ENCODE measurements around the gene MEGF9.

Gene MEGF9

GRCh38 chr9:120730654-120731514, 16.6 kb upstream of the MEGF9 start:
- DNase-seq (ENCODE audit: low read depth in 3 of 3): no peak

GRCh38 chr9:120729791-120730241, 15.5 kb upstream of the MEGF9 start:
- no peak for DNase-seq (ENCODE audit: low read depth in 3 of 3)

GRCh38 chr9:120726484-120726883, 12.2 kb upstream of the MEGF9 start:
- DNase-seq (ENCODE audit: low read depth in 3 of 3): no peak

GRCh38 chr9:120725907-120726306, 11.6 kb upstream of the MEGF9 start:
- no peak for DNase-seq (ENCODE audit: low read depth in 3 of 3)

GRCh38 chr9:120724757-120725400, 10.6 kb upstream of the MEGF9 start:
- no peak for DNase-seq (ENCODE audit: low read depth in 3 of 3)

- DNase-seq (ENCODE audit: low read depth in 3 of 3): no peak
Observed at GRCh38 chr9:120723565-120723964, 9.3 kb upstream of the MEGF9 start.

- DNase-seq (ENCODE audit: low read depth in 3 of 3): no peak
Observed at GRCh38 chr9:120720404-120720803, 6.1 kb upstream of the MEGF9 start.

GRCh38 chr9:120718316-120718715, 4.0 kb upstream of the MEGF9 start:
- no peak for DNase-seq (ENCODE audit: low read depth in 3 of 3)

- no peak for DNase-seq (ENCODE audit: low read depth in 3 of 3)
Observed at GRCh38 chr9:120717176-120717575, 2.9 kb upstream of the MEGF9 start.

GRCh38 chr9:120716483-120716882, 2.2 kb upstream of the MEGF9 start:
- no peak for DNase-seq (ENCODE audit: low read depth in 3 of 3)

- DNase-seq (ENCODE audit: low read depth in 3 of 3): no peak
Observed at GRCh38 chr9:120715389-120715924, 1.2 kb upstream of the MEGF9 start.

- DNase-seq (ENCODE audit: low read depth in 3 of 3): no peak
Observed at GRCh38 chr9:120714846-120715388, 647 bp upstream of the MEGF9 start.

GRCh38 chr9:120713257-120714087, 798 bp downstream of the MEGF9 start:
- peak in 1 of 3 experiments; percentile 6 for DNase-seq (ENCODE audit: low read depth in 3 of 3)

GRCh38 chr9:120712539-120713031, 1.7 kb downstream of the MEGF9 start:
- no peak for DNase-seq (ENCODE audit: low read depth in 3 of 3)

GRCh38 chr9:120711841-120712538, 2.3 kb downstream of the MEGF9 start:
- no peak for DNase-seq (ENCODE audit: low read depth in 3 of 3)

GRCh38 chr9:120711354-120711753, 2.9 kb downstream of the MEGF9 start:
- no peak for DNase-seq (ENCODE audit: low read depth in 3 of 3)

GRCh38 chr9:120710110-120710981, 3.9 kb downstream of the MEGF9 start:
- DNase-seq (ENCODE audit: low read depth in 3 of 3): no peak

GRCh38 chr9:120708526-120709224, 5.6 kb downstream of the MEGF9 start:
- DNase-seq (ENCODE audit: low read depth in 3 of 3): no peak

GRCh38 chr9:120707170-120707569, 7.1 kb downstream of the MEGF9 start:
- no peak for DNase-seq (ENCODE audit: low read depth in 3 of 3)

Measured in stimulated activated CD4-positive, alpha-beta T cell treated with anti-CD3 and anti-CD28 coated beads, TNF-alpha, amount 100 ng/mL, for 4 hours (primary cell).